ENCODE data around the gene FAM83E. TPM values are rescaled to one million over a fixed set of nuclear protein-coding genes. Genes with fewer than 3 reads are reported as not detected.

The FAM83E gene
- total and polyA plus RNA-seq, 10 of the 15 experiments (the other 5 are each of a cell fraction or from before 2014, with no cell fraction given): 0.14 to 2.5 (median 0.33) TPM; not detected in 4

DNA sequence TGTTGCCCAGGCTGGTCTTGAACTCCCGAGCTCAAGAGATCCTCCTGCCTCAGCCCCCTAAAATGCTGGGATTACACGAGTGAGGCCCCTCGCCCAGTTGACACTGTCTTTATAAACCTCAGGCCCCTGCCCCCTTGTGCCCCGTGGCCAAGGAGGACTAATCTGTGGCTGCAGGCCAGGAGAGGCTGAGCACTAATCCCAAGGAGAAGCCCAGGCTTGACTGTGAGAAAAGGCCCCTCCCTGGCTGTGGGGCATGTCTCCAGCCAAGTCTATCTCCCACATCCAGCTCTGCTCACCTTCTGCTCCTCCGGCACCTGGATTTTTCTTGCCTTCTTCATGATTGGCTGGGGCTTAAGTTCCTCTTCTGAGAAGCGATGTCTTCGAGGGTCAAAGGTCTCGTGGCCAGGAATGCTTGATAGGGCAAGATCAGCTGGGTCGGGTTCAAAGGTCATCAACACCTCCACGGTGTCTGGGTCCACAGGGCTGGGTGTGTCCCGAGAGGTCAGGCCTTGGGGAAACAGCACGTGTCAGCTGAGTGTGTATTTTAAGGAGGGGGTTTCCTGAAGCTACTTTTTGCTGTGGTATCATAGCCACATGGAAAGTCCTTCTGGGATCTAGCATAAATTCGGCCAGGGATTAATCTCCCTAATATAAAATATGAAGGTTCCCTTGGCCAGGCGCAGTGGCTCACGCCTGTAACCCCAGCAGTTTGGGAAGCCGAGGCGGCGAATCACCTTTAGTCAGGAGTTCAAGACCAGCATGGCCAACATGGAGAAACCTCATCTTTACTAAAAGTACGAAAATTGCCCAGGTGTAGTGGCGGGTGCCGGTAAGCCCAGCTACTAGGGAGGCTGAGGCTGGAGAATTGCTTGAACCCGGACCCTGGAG, 18.5 kb upstream of the FAM83E start (continued):
- 0 out of 2 replicates have a peak, but pooled peaks have one; percentile 84 for TF ChIP-seq ZNF592 (IDR thresholded peaks at IDR 0.05)
- peak; percentile 77 to 87 for TF ChIP-seq BHLHE40 (IDR thresholded peaks at IDR 0.05; ENCODE audit: borderline replicate concordance in 1 of 2, low read depth in 2 of 2, low read length in 1 of 2)
- TF ChIP-seq, protein P1, sequence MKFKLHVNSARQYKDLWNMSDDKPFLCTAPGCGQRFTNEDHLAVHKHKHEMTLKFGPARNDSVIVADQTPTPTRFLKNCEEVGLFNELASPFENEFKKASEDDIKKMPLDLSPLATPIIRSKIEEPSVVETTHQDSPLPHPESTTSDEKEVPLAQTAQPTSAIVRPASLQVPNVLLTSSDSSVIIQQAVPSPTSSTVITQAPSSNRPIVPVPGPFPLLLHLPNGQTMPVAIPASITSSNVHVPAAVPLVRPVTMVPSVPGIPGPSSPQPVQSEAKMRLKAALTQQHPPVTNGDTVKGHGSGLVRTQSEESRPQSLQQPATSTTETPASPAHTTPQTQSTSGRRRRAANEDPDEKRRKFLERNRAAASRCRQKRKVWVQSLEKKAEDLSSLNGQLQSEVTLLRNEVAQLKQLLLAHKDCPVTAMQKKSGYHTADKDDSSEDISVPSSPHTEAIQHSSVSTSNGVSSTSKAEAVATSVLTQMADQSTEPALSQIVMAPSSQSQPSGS (IDR thresholded peaks at IDR 0.05; ENCODE audit: low read length): no peak
- TF ChIP-seq TARDBP (IDR thresholded peaks at IDR 0.05; ENCODE audit: borderline replicate concordance): no peak
- TF ChIP-seq, protein P2, sequence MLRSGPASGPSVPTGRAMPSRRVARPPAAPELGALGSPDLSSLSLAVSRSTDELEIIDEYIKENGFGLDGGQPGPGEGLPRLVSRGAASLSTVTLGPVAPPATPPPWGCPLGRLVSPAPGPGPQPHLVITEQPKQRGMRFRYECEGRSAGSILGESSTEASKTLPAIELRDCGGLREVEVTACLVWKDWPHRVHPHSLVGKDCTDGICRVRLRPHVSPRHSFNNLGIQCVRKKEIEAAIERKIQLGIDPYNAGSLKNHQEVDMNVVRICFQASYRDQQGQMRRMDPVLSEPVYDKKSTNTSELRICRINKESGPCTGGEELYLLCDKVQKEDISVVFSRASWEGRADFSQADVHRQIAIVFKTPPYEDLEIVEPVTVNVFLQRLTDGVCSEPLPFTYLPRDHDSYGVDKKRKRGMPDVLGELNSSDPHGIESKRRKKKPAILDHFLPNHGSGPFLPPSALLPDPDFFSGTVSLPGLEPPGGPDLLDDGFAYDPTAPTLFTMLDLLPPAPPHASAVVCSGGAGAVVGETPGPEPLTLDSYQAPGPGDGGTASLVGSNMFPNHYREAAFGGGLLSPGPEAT (IDR thresholded peaks at IDR 0.05; ENCODE audit: low read depth): peak; percentile 19; the same call in 1 of the 2 replicates
- 0 out of 2 replicates have a peak, but pooled peaks have one; percentile 27 for TF ChIP-seq NFYB (IDR thresholded peaks at IDR 0.05; ENCODE audit: insufficient read depth, low read depth, low read length)
- no peak for TF ChIP-seq GATAD2B (conservative IDR thresholded peaks at IDR 0.05; ENCODE audit: low read depth)
- TF ChIP-seq SUZ12 (IDR thresholded peaks at IDR 0.05; ENCODE audit: unreplicated experiment): no peak
- no peak for TF ChIP-seq CHD1 (IDR thresholded peaks at IDR 0.05; ENCODE audit: low read depth, low read length)
- TF ChIP-seq, protein P3, sequence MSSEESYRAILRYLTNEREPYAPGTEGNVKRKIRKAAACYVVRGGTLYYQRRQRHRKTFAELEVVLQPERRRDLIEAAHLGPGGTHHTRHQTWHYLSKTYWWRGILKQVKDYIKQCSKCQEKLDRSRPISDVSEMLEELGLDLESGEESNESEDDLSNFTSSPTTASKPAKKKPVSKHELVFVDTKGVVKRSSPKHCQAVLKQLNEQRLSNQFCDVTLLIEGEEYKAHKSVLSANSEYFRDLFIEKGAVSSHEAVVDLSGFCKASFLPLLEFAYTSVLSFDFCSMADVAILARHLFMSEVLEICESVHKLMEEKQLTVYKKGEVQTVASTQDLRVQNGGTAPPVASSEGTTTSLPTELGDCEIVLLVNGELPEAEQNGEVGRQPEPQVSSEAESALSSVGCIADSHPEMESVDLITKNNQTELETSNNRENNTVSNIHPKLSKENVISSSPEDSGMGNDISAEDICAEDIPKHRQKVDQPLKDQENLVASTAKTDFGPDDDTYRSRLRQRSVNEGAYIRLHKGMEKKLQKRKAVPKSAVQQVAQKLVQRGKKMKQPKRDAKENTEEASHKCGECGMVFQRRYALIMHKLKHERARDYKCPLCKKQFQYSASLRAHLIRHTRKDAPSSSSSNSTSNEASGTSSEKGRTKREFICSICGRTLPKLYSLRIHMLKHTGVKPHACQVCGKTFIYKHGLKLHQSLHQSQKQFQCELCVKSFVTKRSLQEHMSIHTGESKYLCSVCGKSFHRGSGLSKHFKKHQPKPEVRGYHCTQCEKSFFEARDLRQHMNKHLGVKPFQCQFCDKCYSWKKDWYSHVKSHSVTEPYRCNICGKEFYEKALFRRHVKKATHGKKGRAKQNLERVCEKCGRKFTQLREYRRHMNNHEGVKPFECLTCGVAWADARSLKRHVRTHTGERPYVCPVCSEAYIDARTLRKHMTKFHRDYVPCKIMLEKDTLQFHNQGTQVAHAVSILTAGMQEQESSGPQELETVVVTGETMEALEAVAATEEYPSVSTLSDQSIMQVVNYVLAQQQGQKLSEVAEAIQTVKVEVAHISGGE (CRISPR knock-in tag; IDR thresholded peaks at IDR 0.05): no peak
- TF ChIP-seq NRF1 (conservative IDR thresholded peaks at IDR 0.05; ENCODE audit: low read depth, low read length): no peak
- TF ChIP-seq POLR2A (IDR thresholded peaks at IDR 0.05; ENCODE audit: low read depth, low read length): no peak
- TF ChIP-seq, protein P4, sequence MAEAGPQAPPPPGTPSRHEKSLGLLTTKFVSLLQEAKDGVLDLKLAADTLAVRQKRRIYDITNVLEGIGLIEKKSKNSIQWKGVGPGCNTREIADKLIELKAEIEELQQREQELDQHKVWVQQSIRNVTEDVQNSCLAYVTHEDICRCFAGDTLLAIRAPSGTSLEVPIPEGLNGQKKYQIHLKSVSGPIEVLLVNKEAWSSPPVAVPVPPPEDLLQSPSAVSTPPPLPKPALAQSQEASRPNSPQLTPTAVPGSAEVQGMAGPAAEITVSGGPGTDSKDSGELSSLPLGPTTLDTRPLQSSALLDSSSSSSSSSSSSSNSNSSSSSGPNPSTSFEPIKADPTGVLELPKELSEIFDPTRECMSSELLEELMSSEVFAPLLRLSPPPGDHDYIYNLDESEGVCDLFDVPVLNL (IDR thresholded peaks at IDR 0.05; ENCODE audit: low read depth, low read length): no peak
- TF ChIP-seq NR2F1 (conservative IDR thresholded peaks at IDR 0.05): peak; percentile 98
- TF ChIP-seq IKZF1 (conservative IDR thresholded peaks at IDR 0.05): peak; percentile 41; the same call in 1 of the 2 replicates
- TF ChIP-seq MXI1 (IDR thresholded peaks at IDR 0.05; ENCODE audit: low read depth, low read length): no peak
- TF ChIP-seq ZNF274 (IDR thresholded peaks at IDR 0.05; ENCODE audit: insufficient read depth, insufficient read length): no peak

All from GM12878 (cell line).